ENCODE data around the gene JAK1.

Gene JAK1

GRCh38 chr1:64811131-64811530, 155.2 kb downstream of the JAK1 start:
- no peaks in the 10 kb centered on the region for H3K36me3 ChIP-seq (ENCODE audit: control insufficient read depth, insufficient read depth, low read length)
- H3K27me3 ChIP-seq (ENCODE audit: control insufficient read depth, insufficient read depth, low read length, poor library complexity, severe bottlenecking) = no peaks in the 10 kb centered on the region
- no peaks in the 10 kb centered on the region for H3K4me1 ChIP-seq (ENCODE audit: control insufficient read depth, insufficient read depth, low read length)
- no peak overlapping the region for H3K27ac ChIP-seq (ENCODE audit: insufficient read depth, low read depth, low read length, poor library complexity, severe bottlenecking)
- H3K4me3 ChIP-seq (ENCODE audit: insufficient read depth, low read depth, low read length) = no peak overlapping the region
- H3K9me3 ChIP-seq (ENCODE audit: control insufficient read depth, low read length) = no peaks in the 10 kb centered on the region
- 96% methylated on average over 6 of the region's 6 CpGs for WGBS, 2 experiments

- Histone ChIP-seq H3K36me3 (ENCODE audit: control insufficient read depth, insufficient read depth, low read length) (no peaks in the 10 kb centered on the region), H3K4me3 (ENCODE audit: insufficient read depth, low read depth, low read length) (no peak overlapping the region), H3K27me3 (ENCODE audit: control insufficient read depth, insufficient read depth, low read length, poor library complexity, severe bottlenecking) (no peaks in the 10 kb centered on the region), H3K27ac (ENCODE audit: insufficient read depth, low read depth, low read length, poor library complexity, severe bottlenecking) (no peak overlapping the region), H3K9me3 (ENCODE audit: control insufficient read depth, low read length) (no peaks in the 10 kb centered on the region), H3K4me1 (ENCODE audit: control insufficient read depth, insufficient read depth, low read length) (no peaks in the 10 kb centered on the region)
- WGBS, 2 experiments = 81 to 100% methylated on average over 1 of the region's 1 CpG
Measured at GRCh38 chr1:64810001-64810400, 156.3 kb downstream of the JAK1 start.

GRCh38 chr1:64809309-64809708, 157.0 kb downstream of the JAK1 start:
- Histone ChIP-seq H3K36me3 (ENCODE audit: control insufficient read depth, insufficient read depth, low read length) (no peaks in the 10 kb centered on the region), H3K4me3 (ENCODE audit: insufficient read depth, low read depth, low read length) (no peak overlapping the region), H3K9me3 (ENCODE audit: control insufficient read depth, low read length) (no peaks in the 10 kb centered on the region)

GRCh38 chr1:64801851-64802523, 164.4 kb downstream of the JAK1 start:
- H3K4me3 ChIP-seq (ENCODE audit: insufficient read depth, low read depth, low read length) = no peak overlapping the region
- 94% methylated on average over 5 to 6 of the region's 6 CpGs for WGBS, 2 experiments
- no peaks in the 10 kb centered on the region for H3K36me3 ChIP-seq (ENCODE audit: control insufficient read depth, insufficient read depth, low read length)
- H3K9me3 ChIP-seq (ENCODE audit: control insufficient read depth, low read length) = no peaks in the 10 kb centered on the region
- H3K27ac ChIP-seq (ENCODE audit: insufficient read depth, low read depth, low read length, poor library complexity, severe bottlenecking) = no peak overlapping the region
- no peaks in the 10 kb centered on the region for H3K4me1 ChIP-seq (ENCODE audit: control insufficient read depth, insufficient read depth, low read length)
- no peaks in the 10 kb centered on the region for H3K27me3 ChIP-seq (ENCODE audit: control insufficient read depth, insufficient read depth, low read length, poor library complexity, severe bottlenecking)

More at GRCh38 chr1:64809309-64809708, 157.0 kb downstream of the JAK1 start:
- H3K27ac ChIP-seq (ENCODE audit: insufficient read depth, low read depth, low read length, poor library complexity, severe bottlenecking) = no peak overlapping the region
- no peaks in the 10 kb centered on the region for H3K4me1 ChIP-seq (ENCODE audit: control insufficient read depth, insufficient read depth, low read length)
- no peaks in the 10 kb centered on the region for H3K27me3 ChIP-seq (ENCODE audit: control insufficient read depth, insufficient read depth, low read length, poor library complexity, severe bottlenecking)

- H3K27ac ChIP-seq (ENCODE audit: insufficient read depth, low read depth, low read length, poor library complexity, severe bottlenecking) = no peak overlapping the region
- no peaks in the 10 kb centered on the region for H3K27me3 ChIP-seq (ENCODE audit: control insufficient read depth, insufficient read depth, low read length, poor library complexity, severe bottlenecking)
- no peaks in the 10 kb centered on the region for H3K9me3 ChIP-seq (ENCODE audit: control insufficient read depth, low read length)
- H3K36me3 ChIP-seq (ENCODE audit: control insufficient read depth, insufficient read depth, low read length) = no peaks in the 10 kb centered on the region
- no peaks in the 10 kb centered on the region for H3K4me1 ChIP-seq (ENCODE audit: control insufficient read depth, insufficient read depth, low read length)
- no peak overlapping the region for H3K4me3 ChIP-seq (ENCODE audit: insufficient read depth, low read depth, low read length)
Measured at GRCh38 chr1:64798872-64799271, 167.5 kb downstream of the JAK1 start.

GRCh38 chr1:64790832-64791487, 175.4 kb downstream of the JAK1 start:
- Histone ChIP-seq H3K27me3 (ENCODE audit: control insufficient read depth, insufficient read depth, low read length, poor library complexity, severe bottlenecking) (no peaks in the 10 kb centered on the region), H3K9me3 (ENCODE audit: control insufficient read depth, low read length) (no peaks in the 10 kb centered on the region), H3K4me3 (ENCODE audit: insufficient read depth, low read depth, low read length) (no peak overlapping the region), H3K27ac (ENCODE audit: insufficient read depth, low read depth, low read length, poor library complexity, severe bottlenecking) (no peak overlapping the region), H3K4me1 (ENCODE audit: control insufficient read depth, insufficient read depth, low read length) (no peaks in the 10 kb centered on the region), H3K36me3 (ENCODE audit: control insufficient read depth, insufficient read depth, low read length) (peaks cover 20% of the 10 kb centered on the region)
- 91 to 96% methylated on average over 2 of the region's 2 CpGs for WGBS, 2 experiments
